ENCODE results near the gene NPHS1. TPM values are rescaled to one million over a fixed set of nuclear protein-coding genes. Genes with fewer than 3 reads are reported as not detected.

The NPHS1 gene
- total and polyA plus RNA-seq, 2 donors (not counting 1 experiment from before 2014, with no cell fraction given), result not detected

- no peaks in the 10 kb centered on the region for H4K20me1 ChIP-seq (ENCODE audit: control insufficient read depth, extremely low read depth, insufficient read depth, low read length)
- no peak overlapping the region for H3K4me2 ChIP-seq (ENCODE audit: extremely low read depth, insufficient read depth, low read length)
- H2AFZ ChIP-seq (ENCODE audit: low read length), result no peak overlapping the region
- H3K4me1 ChIP-seq (ENCODE audit: control insufficient read depth, extremely low read depth, insufficient read depth, low read length), result no peaks in the 10 kb centered on the region
- no peak overlapping the region for H3K9ac ChIP-seq (ENCODE audit: insufficient read depth, low read length)
- H3K27ac ChIP-seq (ENCODE audit: insufficient read depth, low read length), result no peak overlapping the region
- DNase-seq (ENCODE audit: low read depth in 2 of 2), result no peak
- no peaks in the 10 kb centered on the region for H3K27me3 ChIP-seq (ENCODE audit: control insufficient read depth, insufficient read depth, low read length)
- H3K9me3 ChIP-seq (ENCODE audit: control insufficient read depth, insufficient read depth, low read depth, low read length), result no peaks in the 10 kb centered on the region
- no peak overlapping the region for H3K4me3 ChIP-seq (replicated peaks in 1 of 4; ENCODE audit: control extremely low read depth in 1 of 4, insufficient read depth in 1 of 4, low read depth in 3 of 4, low read length in 4 of 4)
- TF ChIP-seq EZH2 (IDR thresholded peaks at IDR 0.05; ENCODE audit: low read length, missing control alignments), result no peak
- no peak for TF ChIP-seq CTCF (conservative IDR thresholded peaks at IDR 0.05 in 1 of 2, IDR thresholded peaks at IDR 0.05 in 1 of 2; ENCODE audit: low read depth in 1 of 2, low read length in 2 of 2)
- no peaks in the 10 kb centered on the region for H3K79me2 ChIP-seq (ENCODE audit: control insufficient read depth, insufficient read depth, low read length)
- H3K36me3 ChIP-seq (ENCODE audit: control insufficient read depth, insufficient read depth, low read length), result peaks cover 10% of the 10 kb centered on the region
Observed at GRCh38 chr19:35783469-35784434, 68.6 kb downstream of the NPHS1 start.

- H3K9ac ChIP-seq (ENCODE audit: insufficient read depth, low read length), result no peak overlapping the region
- peaks cover 10% of the 10 kb centered on the region for H3K36me3 ChIP-seq (ENCODE audit: control insufficient read depth, insufficient read depth, low read length)
- no peaks in the 10 kb centered on the region for H3K9me3 ChIP-seq (ENCODE audit: control insufficient read depth, insufficient read depth, low read depth, low read length)
- H4K20me1 ChIP-seq (ENCODE audit: control insufficient read depth, extremely low read depth, insufficient read depth, low read length), result no peaks in the 10 kb centered on the region
- no peak overlapping the region for H3K4me2 ChIP-seq (ENCODE audit: extremely low read depth, insufficient read depth, low read length)
- no peak overlapping the region for H2AFZ ChIP-seq (ENCODE audit: low read length)
- H3K27me3 ChIP-seq (ENCODE audit: control insufficient read depth, insufficient read depth, low read length), result no peaks in the 10 kb centered on the region
- no peak overlapping the region for H3K27ac ChIP-seq (ENCODE audit: insufficient read depth, low read length)
- no peak for DNase-seq (ENCODE audit: low read depth in 2 of 2)
- no peak for TF ChIP-seq EZH2 (IDR thresholded peaks at IDR 0.05; ENCODE audit: low read length, missing control alignments)
- TF ChIP-seq CTCF (conservative IDR thresholded peaks at IDR 0.05 in 1 of 2, IDR thresholded peaks at IDR 0.05 in 1 of 2; ENCODE audit: low read depth in 1 of 2, low read length in 2 of 2), result no peak
- H3K4me3 ChIP-seq (replicated peaks in 1 of 4; ENCODE audit: control extremely low read depth in 1 of 4, insufficient read depth in 1 of 4, low read depth in 3 of 4, low read length in 4 of 4), result no peak overlapping the region
- H3K4me1 ChIP-seq (ENCODE audit: control insufficient read depth, extremely low read depth, insufficient read depth, low read length), result no peaks in the 10 kb centered on the region
- H3K79me2 ChIP-seq (ENCODE audit: control insufficient read depth, insufficient read depth, low read length), result no peaks in the 10 kb centered on the region
Observed at GRCh38 chr19:35782589-35782988, 69.7 kb downstream of the NPHS1 start.

GRCh38 chr19:35781650-35782049 is 70.7 kb downstream of the NPHS1 start:
- H4K20me1 ChIP-seq (ENCODE audit: control insufficient read depth, extremely low read depth, insufficient read depth, low read length), result no peaks in the 10 kb centered on the region
- DNase-seq (ENCODE audit: low read depth in 2 of 2), result no peak
- peaks cover 10% of the 10 kb centered on the region for H3K36me3 ChIP-seq (ENCODE audit: control insufficient read depth, insufficient read depth, low read length)
- no peak overlapping the region for H3K4me2 ChIP-seq (ENCODE audit: extremely low read depth, insufficient read depth, low read length)
- H3K4me1 ChIP-seq (ENCODE audit: control insufficient read depth, extremely low read depth, insufficient read depth, low read length), result no peaks in the 10 kb centered on the region
- no peak overlapping the region for H3K4me3 ChIP-seq (replicated peaks in 1 of 4; ENCODE audit: control extremely low read depth in 1 of 4, insufficient read depth in 1 of 4, low read depth in 3 of 4, low read length in 4 of 4)
- H3K9me3 ChIP-seq (ENCODE audit: control insufficient read depth, insufficient read depth, low read depth, low read length), result no peaks in the 10 kb centered on the region
- H2AFZ ChIP-seq (ENCODE audit: low read length), result no peak overlapping the region
- no peaks in the 10 kb centered on the region for H3K27me3 ChIP-seq (ENCODE audit: control insufficient read depth, insufficient read depth, low read length)
- TF ChIP-seq CTCF (conservative IDR thresholded peaks at IDR 0.05 in 1 of 2, IDR thresholded peaks at IDR 0.05 in 1 of 2; ENCODE audit: low read depth in 1 of 2, low read length in 2 of 2) (no peak), EZH2 (IDR thresholded peaks at IDR 0.05; ENCODE audit: low read length, missing control alignments) (no peak)
- H3K27ac ChIP-seq (ENCODE audit: insufficient read depth, low read length), result no peak overlapping the region
- H3K79me2 ChIP-seq (ENCODE audit: control insufficient read depth, insufficient read depth, low read length), result no peaks in the 10 kb centered on the region
- no peak overlapping the region for H3K9ac ChIP-seq (ENCODE audit: insufficient read depth, low read length)
